CD4-positive, alpha-beta T cell treated with Interleukin-15 for 1 hour (primary cell): ENCODE measurements around the gene INPP1.
"Not testable (repeated sequence)": the region's sequence is repeated elsewhere in the genome, so short reads cannot be mapped to it uniquely, and the experiment has no call there.

Source experiments
- DNase-seq: peaks from one replicate; pipeline ENCODE4 v3.0.0-alpha.2; 2020

The INPP1 gene

GRCh38 chr2:190334479-190335224 lies 8.7 kb upstream of the INPP1 start:
- DNase-seq = no peak

- DNase-seq = no peak
These were observed 8.2 kb upstream of the INPP1 start for GRCh38 chr2:190335225-190335559.

- not testable (repeated sequence) for DNase-seq
These were observed 7.8 kb upstream of the INPP1 start for GRCh38 chr2:190335584-190335983.

- no peak for DNase-seq
These were observed 7.0 kb upstream of the INPP1 start for GRCh38 chr2:190336420-190336819.

GRCh38 chr2:190338453-190338852 lies 4.9 kb upstream of the INPP1 start:
- no peak for DNase-seq

GRCh38 chr2:190339394-190339793 lies 4.0 kb upstream of the INPP1 start:
- no peak for DNase-seq

- DNase-seq = no peak
These were observed 3.0 kb upstream of the INPP1 start for GRCh38 chr2:190340369-190340768.

- DNase-seq = no peak
These were observed 778 bp upstream of the INPP1 start for GRCh38 chr2:190342611-190343010.

GRCh38 chr2:190343089-190343535 lies 277 bp upstream of the INPP1 start:
- DNase-seq = no peak

GRCh38 chr2:190344276-190344827 lies 963 bp downstream of the INPP1 start:
- DNase-seq = peak; percentile 28

- DNase-seq = no peak
These were observed 7.0 kb downstream of the INPP1 start for GRCh38 chr2:190350371-190350770.

GRCh38 chr2:190351955-190352354 lies 8.6 kb downstream of the INPP1 start:
- no peak for DNase-seq

- DNase-seq = no peak
These were observed 9.5 kb downstream of the INPP1 start for GRCh38 chr2:190352668-190353536.

GRCh38 chr2:190353537-190353899 lies 10.1 kb downstream of the INPP1 start:
- DNase-seq = no peak

- DNase-seq = no peak
These were observed 10.8 kb downstream of the INPP1 start for GRCh38 chr2:190354003-190354690.

- no peak for DNase-seq
These were observed 12.7 kb downstream of the INPP1 start for GRCh38 chr2:190355968-190356644.

- no peak for DNase-seq
These were observed 14.2 kb downstream of the INPP1 start for GRCh38 chr2:190357600-190357999.

- not testable (repeated sequence) for DNase-seq
These were observed 15.5 kb downstream of the INPP1 start for GRCh38 chr2:190358655-190359448.

GRCh38 chr2:190360561-190360960 lies 17.2 kb downstream of the INPP1 start:
- DNase-seq = no peak

GRCh38 chr2:190360965-190361364 lies 17.6 kb downstream of the INPP1 start:
- no peak for DNase-seq

- no peak for DNase-seq
These were observed 18.2 kb downstream of the INPP1 start for GRCh38 chr2:190361572-190361971.

GRCh38 chr2:190362894-190363293 lies 19.5 kb downstream of the INPP1 start:
- DNase-seq = no peak
